HuH-7 (cell line): ENCODE results near the gene ZNF319.

Experiments
- DNase-seq: peaks from one replicate; pipeline ENCODE4 v3.0.0; 2011; ENCODE audit warnings: low spot score

The ZNF319 gene

DNA sequence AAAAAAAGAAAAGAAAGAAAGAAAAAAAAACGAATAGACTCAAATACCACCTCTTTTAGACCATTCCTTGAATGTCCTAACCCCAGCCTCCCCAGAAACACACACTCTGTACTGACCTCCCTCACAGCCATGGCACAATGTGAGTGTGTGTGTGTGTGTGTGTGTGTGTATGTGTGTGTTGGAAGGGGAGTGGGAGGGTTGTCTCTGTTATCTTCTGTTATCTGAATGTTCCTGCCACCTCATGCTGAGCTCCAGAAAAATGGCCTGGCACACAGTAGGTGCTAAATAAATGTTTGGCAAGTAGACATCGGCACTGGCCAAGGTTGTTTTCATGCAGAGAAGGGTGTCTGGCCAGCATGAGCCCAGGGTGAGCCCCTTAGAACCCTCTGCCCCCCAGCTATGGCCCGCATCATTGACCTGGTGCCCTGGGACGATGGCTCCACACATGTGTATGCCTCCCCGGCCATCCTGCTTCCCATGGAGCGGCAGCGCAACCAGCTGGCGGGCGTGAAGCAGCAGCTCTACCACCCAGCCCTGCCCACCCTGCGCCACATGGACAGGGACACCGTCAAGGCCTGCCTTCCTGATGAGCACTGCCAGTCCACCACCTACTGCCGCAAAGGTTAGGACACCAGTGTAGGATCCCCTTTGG lies 22.9 kb downstream of the ZNF319 start:
- DNase-seq: no peak

DNA sequence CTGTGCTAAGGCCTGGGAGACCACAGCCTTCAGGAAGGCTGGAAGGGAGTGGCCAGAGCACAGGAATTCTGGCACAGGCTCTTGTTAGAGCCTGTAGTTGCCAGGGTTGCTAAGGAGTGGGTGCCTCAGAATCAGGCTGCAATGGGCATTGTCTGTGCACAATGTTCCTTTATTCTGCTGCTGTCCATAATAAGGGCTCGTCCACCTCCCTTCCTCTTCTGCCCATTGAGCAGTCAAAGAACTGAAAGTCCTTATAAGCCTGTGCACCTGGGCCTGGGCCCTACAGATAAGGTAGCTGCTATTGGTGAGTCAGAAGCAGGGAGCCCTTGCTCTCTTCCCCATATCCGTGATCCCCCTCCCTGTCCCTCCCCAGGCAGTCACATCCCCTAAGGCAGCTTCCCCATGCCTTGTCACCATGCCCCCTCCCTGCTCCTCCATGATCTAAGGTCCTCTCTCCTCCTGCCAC lies 24.1 kb downstream of the ZNF319 start:
- no peak for DNase-seq

DNA sequence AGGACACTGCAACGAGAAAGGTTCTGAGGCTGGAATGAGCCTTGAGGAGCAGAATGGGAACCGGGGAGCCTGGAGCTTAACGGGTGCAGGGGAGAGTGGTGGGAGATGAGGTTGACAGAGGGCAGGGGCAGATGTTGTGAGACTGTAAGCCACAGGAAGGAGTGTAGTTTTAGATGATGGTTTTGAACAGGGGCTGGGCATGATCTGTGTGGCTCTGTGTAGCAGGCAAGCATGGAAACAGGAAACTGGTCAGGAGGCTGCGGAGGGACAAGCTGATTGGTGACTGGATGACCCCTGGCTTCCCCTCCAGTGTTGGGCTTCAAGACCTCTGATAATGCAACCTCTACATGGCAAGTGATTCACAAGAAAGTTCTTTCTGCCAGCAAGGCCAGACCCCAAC lies 28.2 kb downstream of the ZNF319 start:
- DNase-seq: no peak

GRCh38 chr16:57971848-57972247 lies 28.6 kb downstream of the ZNF319 start:
- no peak for DNase-seq

- DNase-seq: no peak
These were observed 29.5 kb downstream of the ZNF319 start, which contains the start of gene CNGB1 for GRCh38 chr16:57970970-57971369. Gene CNGB1, minus strand, starts transcription at chr16:57971128. Its CDS starts 3,842 bp downstream, at chr16:57967286.

- no peak for DNase-seq
These were observed 30.2 kb downstream of the ZNF319 start for GRCh38 chr16:57970319-57970718.

DNA sequence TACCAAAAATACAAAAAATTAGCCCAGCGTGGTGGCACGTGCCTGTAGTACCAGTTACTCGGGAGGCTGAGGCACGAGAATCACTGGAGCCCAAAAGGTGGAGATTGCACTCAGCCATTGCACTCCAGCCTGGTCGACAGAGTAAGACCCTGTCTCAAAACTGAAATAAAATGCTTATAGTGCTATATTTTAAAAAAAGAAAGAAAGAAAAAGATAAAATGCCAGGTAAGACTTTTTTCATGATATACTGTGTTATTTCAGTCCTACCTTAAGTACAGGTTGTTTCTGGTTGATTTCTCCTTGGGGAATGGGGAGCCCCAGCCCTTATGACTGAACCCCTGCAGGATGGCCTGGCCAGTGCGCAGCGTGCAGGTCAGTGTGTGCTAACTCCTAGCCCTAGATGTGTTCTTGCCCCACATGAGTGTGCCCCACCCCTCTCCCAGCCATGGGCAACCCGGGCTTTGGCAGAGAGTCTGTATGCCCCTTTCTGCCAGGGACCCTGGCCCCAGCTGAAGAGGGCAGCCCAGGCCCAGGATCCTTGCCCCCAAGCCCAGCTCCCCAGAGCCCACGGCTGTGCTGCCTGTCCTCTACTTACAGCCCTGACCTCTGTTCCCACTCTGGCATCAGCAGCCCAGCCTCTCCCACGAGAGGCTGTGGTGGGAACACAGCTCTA lies 30.9 kb downstream of the ZNF319 start:
- no peak for DNase-seq

DNA sequence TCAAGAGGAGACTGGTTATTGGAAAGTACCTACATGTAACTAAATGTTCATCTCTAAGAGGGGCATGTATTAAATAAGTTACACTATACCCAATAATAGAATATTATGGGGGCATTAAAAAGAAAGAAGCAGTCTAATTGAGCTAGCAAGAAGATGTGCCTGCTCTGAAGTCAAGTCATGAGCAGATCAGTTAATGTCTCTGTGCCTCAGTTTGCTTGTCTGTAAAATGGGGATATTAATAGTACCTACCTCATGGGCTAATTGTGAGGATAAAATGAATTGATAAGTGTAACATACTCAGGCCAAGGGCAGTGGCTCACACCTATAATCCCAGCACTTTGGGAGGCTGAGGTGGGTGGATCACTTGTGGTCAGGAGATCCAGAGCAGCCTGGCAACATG lies 32.6 kb downstream of the ZNF319 start:
- DNase-seq: no peak

DNA sequence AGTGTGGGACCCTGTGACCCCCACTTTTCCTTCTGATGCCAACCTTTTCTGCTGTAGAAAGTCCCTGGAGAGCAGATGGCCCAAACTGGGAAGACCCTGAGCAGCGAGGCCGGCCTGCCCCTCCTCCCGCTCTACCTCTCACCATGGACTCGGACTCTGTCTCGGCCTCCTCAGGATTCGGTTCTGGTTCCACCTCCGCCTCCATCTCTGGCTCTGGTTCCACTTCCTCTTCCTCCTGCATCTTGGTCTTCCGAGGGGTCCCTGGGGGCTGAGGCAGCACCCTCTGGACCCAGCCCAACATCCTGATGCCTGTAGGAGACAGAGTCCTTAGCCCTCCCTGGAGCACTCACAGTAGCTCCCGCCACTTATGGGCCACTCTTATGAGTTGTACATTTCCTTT lies 33.5 kb downstream of the ZNF319 start:
- DNase-seq: no peak

DNA sequence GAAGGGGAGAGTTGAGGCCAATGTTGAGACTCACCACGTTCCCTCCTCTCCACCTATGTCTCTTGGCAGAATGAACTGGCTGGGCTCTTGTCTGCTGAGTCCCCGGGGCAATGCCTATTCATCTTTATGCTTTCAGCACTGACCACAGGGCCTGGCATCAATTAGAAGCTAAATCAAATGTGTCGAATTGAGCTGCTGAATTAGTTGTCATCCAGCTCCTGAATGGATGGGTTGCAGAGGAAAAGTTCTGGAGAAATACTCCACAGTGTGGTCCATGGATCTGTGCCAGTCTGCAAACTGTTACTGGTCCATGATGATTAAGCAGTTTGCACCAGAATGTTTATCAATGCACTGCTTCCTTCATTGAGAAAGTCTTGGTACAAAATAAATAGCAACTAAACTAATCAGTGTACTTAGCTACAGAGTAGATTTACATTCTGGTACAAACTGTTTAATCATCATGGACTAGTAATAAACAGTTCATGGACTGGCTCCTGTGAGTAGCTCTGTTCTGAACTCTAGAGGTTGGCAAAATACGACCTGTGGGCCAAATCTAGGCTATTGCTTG lies 34.2 kb downstream of the ZNF319 start:
- no peak for DNase-seq

DNA sequence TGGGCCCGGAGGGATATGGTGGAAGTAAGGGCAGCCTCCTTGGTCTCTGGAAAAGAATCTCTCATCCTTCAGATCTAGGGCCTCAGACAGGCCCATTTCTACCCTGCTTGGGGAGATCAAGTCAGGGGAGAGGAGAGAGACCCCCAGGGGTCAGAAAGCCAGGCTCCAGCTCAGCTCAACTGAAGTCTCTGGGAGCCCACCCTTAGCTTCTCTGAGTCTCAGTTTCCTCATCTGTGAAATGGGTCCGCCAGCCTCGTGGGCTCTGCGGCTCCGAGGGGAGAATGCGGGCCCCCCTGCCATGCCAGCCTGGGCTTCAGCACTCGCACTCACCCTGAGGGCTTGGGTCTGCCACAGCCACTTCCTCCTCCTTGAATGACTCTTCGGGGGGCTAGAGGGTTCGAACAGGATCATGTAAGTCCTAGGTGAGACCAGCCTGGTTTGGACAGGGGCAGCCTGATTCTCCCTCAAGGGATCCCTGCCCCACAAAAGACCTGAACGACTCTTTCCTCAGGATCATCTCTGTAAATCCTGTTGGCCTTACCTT lies 36.2 kb downstream of the ZNF319 start:
- no peak for DNase-seq

- no peak for DNase-seq
These were observed 37.7 kb downstream of the ZNF319 start for GRCh38 chr16:57962756-57963155.

DNA sequence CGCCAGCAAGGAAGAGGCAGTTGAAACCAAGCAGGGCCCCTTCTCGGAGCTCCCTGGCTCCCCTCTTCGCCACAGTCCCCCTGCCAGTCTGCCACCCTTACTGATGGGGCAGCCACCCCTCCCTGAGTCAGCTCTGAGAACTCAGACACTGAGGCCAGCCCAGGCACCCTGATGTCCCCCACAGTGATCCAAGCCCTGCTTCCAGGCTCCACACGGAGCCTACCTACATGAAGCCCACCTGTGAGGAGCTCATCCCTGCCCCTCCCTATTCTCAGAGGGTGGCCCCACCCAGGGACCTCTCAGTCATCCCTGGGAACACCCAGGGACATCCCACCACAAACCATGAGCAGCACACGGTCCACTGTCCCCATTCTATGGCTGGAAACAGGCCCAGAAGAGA lies 38.4 kb downstream of the ZNF319 start:
- no peak for DNase-seq

- DNase-seq: no peak
These were observed 38.9 kb downstream of the ZNF319 start for GRCh38 chr16:57961538-57961937.

DNA sequence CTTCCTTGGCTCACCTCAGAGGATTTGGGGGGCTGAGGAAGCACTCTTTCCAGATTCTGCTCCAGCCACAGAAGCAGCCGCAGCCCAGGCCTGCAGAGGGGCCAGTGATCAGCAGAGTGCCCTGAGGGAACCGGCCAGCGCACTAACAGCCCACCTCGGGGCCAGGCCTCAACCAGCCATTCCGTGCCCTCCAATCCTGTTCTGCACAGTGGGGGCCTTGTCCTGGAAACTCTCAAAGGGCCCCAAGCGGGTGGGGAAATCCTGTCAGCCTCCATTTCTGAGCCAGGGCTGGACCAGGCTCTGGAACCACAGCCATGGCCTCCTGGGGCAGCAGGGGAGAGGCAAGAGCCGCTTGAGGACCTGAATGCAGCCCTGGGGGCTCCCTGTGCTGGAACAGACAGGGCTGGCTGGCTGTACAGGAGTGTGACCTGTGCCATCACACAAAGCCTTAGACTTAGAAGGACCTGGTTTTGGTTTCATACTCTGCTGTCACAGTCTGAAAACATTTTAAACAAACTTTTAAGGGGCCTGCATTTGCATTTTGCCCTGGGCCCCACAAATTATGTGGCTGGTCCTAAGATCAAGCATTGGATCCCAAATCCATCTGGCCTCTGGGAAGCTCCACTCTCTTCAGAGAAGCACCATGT lies 39.5 kb downstream of the ZNF319 start:
- no peak for DNase-seq

- DNase-seq: no peak
These were observed 40.2 kb downstream of the ZNF319 start for GRCh38 chr16:57960310-57960709.

DNA sequence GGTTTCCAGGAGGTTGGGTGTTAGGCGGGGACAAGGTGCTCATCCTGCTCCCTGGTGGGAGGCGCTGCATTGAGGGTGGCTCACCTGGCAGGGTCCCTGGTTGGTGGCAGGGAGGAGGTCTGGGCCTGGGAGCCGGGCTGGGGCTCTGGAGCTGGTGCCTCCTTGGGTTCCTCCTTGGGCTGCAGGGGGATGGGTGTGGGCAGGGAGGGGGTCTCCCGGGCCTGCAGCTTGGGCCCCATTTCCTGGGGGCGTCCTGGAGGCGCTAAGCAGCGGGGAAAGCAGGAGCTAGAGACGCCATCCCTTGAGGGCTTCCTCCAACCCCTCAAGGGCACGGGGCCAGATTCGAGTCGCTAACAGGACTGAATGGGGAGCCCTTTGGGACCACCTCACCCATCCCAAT lies 40.7 kb downstream of the ZNF319 start:
- no peak for DNase-seq

DNA sequence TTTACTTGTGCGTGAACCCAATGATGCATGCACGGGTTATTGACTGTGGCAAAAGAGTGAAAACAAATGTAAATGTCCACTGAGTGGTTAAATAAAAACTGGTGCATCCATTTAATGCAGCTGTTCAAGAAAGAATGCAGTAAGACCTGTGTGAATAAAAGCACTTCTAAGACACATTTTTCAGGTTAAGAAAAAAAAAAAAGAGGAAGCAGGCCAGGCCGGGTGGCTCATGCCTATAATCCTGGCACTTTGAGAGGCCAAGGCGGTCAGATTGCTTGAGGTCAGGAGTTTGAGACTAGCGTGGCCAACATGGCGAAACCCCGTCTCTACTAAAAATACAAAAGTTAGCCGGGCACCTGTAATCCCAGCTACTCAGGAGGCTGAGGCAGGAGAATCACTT lies 41.4 kb downstream of the ZNF319 start:
- DNase-seq: no peak

GRCh38 chr16:57958544-57958943 lies 41.9 kb downstream of the ZNF319 start:
- no peak for DNase-seq

- no peak for DNase-seq
These were observed 42.6 kb downstream of the ZNF319 start for GRCh38 chr16:57957673-57958392.

GRCh38 chr16:57956924-57957672 lies 43.4 kb downstream of the ZNF319 start:
- no peak for DNase-seq
